ENCODE measurements around the gene LTA4H.

LTA4H gene

GRCh38 chr12:95955549-95956159, 79.7 kb downstream of the LTA4H start:
- no peaks in the 10 kb centered on the region for H3K79me2 ChIP-seq (ENCODE audit: low read length)
- no peak overlapping the region for H3K27ac ChIP-seq (ENCODE audit: low read length)
- H2AFZ ChIP-seq (ENCODE audit: low read length): no peak overlapping the region
- no peak for TF ChIP-seq EZH2phosphoT487 (IDR thresholded peaks at IDR 0.05; ENCODE audit: low read length)
- TF ChIP-seq CTCF (IDR thresholded peaks at IDR 0.05; ENCODE audit: low read length): no peak
- no peak for TF ChIP-seq EZH2 (optimal IDR thresholded peaks at IDR 0.05; ENCODE audit: low read depth, low read length)
- no peaks in the 10 kb centered on the region for H3K4me1 ChIP-seq (ENCODE audit: low read length)
- H3K9me2 ChIP-seq (replicated peaks; ENCODE audit: insufficient read depth, low read length): no peaks in the 10 kb centered on the region
- no peak overlapping the region for H3K9ac ChIP-seq (ENCODE audit: low read length)
- no peak overlapping the region for H3K4me3 ChIP-seq (ENCODE audit: low read length)
- no peak for DNase-seq
- no peaks in the 10 kb centered on the region for H3K27me3 ChIP-seq (replicated peaks; ENCODE audit: insufficient read depth, low read length)
- H3K9me3 ChIP-seq (replicated peaks; ENCODE audit: insufficient read depth, low read length): no peaks in the 10 kb centered on the region
- H3F3A ChIP-seq (ENCODE audit: insufficient read depth, low read length): no peaks in the 10 kb centered on the region
- H4K20me1 ChIP-seq (ENCODE audit: insufficient read depth, low read length): no peaks in the 10 kb centered on the region
- no peak overlapping the region for H3K4me2 ChIP-seq (ENCODE audit: low read depth, low read length)
- no peaks in the 10 kb centered on the region for H3K36me3 ChIP-seq (replicated peaks; ENCODE audit: insufficient read depth, low read length)

GRCh38 chr12:95953000-95953399, 82.4 kb downstream of the LTA4H start:
- H3K9me3 ChIP-seq (replicated peaks; ENCODE audit: insufficient read depth, low read length): no peaks in the 10 kb centered on the region
- no peak overlapping the region for H3K9ac ChIP-seq (ENCODE audit: low read length)
- H2AFZ ChIP-seq (ENCODE audit: low read length): no peak overlapping the region
- no peak overlapping the region for H3K4me2 ChIP-seq (ENCODE audit: low read depth, low read length)
- no peak overlapping the region for H3K27ac ChIP-seq (ENCODE audit: low read length)
- H3K79me2 ChIP-seq (ENCODE audit: low read length): no peaks in the 10 kb centered on the region
- H3K9me2 ChIP-seq (replicated peaks; ENCODE audit: insufficient read depth, low read length): no peaks in the 10 kb centered on the region
- H3K27me3 ChIP-seq (replicated peaks; ENCODE audit: insufficient read depth, low read length): no peaks in the 10 kb centered on the region
- H3K4me1 ChIP-seq (ENCODE audit: low read length): no peaks in the 10 kb centered on the region
- no peaks in the 10 kb centered on the region for H3K36me3 ChIP-seq (replicated peaks; ENCODE audit: insufficient read depth, low read length)
- no peaks in the 10 kb centered on the region for H3F3A ChIP-seq (ENCODE audit: insufficient read depth, low read length)
- no peak for TF ChIP-seq EZH2 (optimal IDR thresholded peaks at IDR 0.05; ENCODE audit: low read depth, low read length)
- no peak for TF ChIP-seq EZH2phosphoT487 (IDR thresholded peaks at IDR 0.05; ENCODE audit: low read length)
- TF ChIP-seq CTCF (IDR thresholded peaks at IDR 0.05; ENCODE audit: low read length): no peak
- no peak for DNase-seq
- H3K4me3 ChIP-seq (ENCODE audit: low read length): no peak overlapping the region
- no peaks in the 10 kb centered on the region for H4K20me1 ChIP-seq (ENCODE audit: insufficient read depth, low read length)

GRCh38 chr12:95951515-95951914, 83.9 kb downstream of the LTA4H start:
- no peaks in the 10 kb centered on the region for H3F3A ChIP-seq (ENCODE audit: insufficient read depth, low read length)
- DNase-seq: no peak
- no peaks in the 10 kb centered on the region for H3K79me2 ChIP-seq (ENCODE audit: low read length)
- no peaks in the 10 kb centered on the region for H4K20me1 ChIP-seq (ENCODE audit: insufficient read depth, low read length)
- H2AFZ ChIP-seq (ENCODE audit: low read length): no peak overlapping the region
- no peak overlapping the region for H3K9ac ChIP-seq (ENCODE audit: low read length)
- H3K4me1 ChIP-seq (ENCODE audit: low read length): no peaks in the 10 kb centered on the region
- H3K27ac ChIP-seq (ENCODE audit: low read length): no peak overlapping the region
- H3K27me3 ChIP-seq (replicated peaks; ENCODE audit: insufficient read depth, low read length): no peaks in the 10 kb centered on the region
- H3K9me3 ChIP-seq (replicated peaks; ENCODE audit: insufficient read depth, low read length): no peaks in the 10 kb centered on the region
- TF ChIP-seq EZH2phosphoT487 (IDR thresholded peaks at IDR 0.05; ENCODE audit: low read length): no peak
- no peak for TF ChIP-seq EZH2 (optimal IDR thresholded peaks at IDR 0.05; ENCODE audit: low read depth, low read length)
- TF ChIP-seq CTCF (IDR thresholded peaks at IDR 0.05; ENCODE audit: low read length): no peak
- no peaks in the 10 kb centered on the region for H3K9me2 ChIP-seq (replicated peaks; ENCODE audit: insufficient read depth, low read length)
- H3K36me3 ChIP-seq (replicated peaks; ENCODE audit: insufficient read depth, low read length): no peaks in the 10 kb centered on the region
- no peak overlapping the region for H3K4me3 ChIP-seq (ENCODE audit: low read length)
- no peak overlapping the region for H3K4me2 ChIP-seq (ENCODE audit: low read depth, low read length)

All from MM.1S (cell line).